ENCODE results near the gene PLOD1.

PLOD1 gene

GRCh38 chr1:11942280-11942679 is 7.8 kb downstream of the PLOD1 start:
- DNase-seq = no peak

GRCh38 chr1:11943619-11944018 is 9.1 kb downstream of the PLOD1 start:
- no peak for DNase-seq

- DNase-seq = no peak
Observed at GRCh38 chr1:11944358-11944931, 9.9 kb downstream of the PLOD1 start.

DNA sequence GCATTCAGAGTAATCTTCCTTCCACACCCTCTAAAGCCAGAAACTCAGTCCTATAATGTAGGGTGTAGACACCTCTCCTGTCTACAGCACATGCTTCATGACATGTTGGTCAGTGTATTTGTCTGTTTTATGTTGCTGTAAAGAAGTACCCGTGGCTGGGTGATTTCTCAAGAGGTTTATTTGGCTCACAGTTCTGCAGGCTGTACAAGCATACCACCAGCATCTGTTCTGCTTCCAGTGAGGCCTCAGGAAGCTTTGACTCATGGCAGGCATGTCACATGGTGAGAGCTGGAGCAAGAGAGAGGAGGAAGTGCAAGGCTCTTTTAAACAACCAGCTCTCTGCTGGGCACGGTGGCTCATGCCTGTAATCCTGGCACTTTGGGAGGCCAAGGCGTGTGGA is 12.1 kb downstream of the PLOD1 start:
- DNase-seq = no peak

GRCh38 chr1:11948822-11949458 is 14.4 kb downstream of the PLOD1 start:
- DNase-seq = no peak

DNA sequence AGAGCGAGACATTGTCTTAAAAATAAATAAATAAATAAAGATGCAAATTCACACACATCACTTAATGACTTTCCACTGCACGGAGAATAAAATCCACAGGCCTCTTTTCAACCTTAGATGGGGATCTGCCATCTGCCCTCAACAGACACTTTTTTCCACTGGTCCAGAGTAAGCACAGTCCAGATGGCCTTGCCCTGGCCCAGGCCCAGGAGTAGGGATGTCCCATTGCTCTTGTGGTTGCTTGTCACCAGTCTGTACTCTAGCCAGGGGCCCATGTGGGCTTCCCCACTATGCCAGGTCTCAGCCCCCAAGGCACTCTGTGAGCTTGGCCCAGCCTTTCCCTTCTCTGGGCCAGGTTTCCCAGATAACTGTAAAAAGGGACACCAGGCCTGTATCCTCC is 17.4 kb downstream of the PLOD1 start:
- no peak for DNase-seq

DNA sequence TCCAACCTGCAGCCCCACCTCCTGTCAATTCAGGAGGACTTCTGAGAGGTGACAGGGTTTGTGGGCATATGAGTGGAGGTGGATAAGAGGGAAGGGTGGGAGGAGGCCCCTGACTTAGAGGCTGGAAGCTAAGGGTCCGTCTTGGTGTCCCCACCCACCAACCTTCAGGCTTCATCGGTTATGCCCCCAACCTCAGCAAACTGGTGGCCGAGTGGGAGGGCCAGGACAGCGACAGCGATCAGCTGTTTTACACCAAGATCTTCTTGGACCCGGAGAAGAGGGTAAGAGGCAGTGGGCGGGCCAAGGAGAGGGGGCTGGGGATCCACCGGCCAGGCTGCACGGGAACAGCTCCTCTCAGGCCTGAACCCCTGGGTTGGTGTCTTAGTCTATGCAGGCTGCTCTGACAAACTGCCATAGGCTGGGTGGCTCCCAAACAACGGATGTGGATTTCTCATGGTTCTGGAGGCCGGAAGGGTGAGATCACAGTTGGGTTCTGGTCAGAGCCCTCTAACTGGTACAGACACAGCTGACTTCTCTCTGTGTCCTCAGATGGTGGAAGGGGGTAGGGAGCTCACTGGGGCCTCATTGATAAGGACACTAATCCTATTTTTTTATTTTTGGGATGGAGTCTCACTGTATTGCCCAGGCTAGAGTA is 18.1 kb downstream of the PLOD1 start:
- DNase-seq = peak in 1 of 2 donors; percentile 15

GRCh38 chr1:11955221-11955620 is 20.7 kb downstream of the PLOD1 start:
- no peak for DNase-seq

DNA sequence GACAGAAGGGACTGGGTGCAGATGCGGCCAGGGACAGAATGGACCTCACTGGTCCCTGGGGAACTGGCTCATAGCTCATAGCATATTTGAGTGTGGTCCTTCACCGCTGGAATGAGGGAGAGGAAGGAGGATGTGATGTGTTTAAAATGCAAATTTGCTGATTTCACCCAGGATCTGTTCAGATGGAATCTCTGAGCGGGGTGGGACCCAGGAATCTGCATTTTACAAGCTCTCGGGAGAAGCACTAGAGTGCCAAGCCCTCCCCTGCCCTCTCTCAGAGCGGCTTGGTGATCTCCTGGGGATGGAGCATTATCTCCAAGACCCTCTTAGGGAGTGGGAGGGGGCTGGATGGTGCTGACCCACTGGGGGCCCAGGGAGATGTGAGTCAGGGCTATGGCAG is 22.9 kb downstream of the PLOD1 start:
- DNase-seq = no peak

DNA sequence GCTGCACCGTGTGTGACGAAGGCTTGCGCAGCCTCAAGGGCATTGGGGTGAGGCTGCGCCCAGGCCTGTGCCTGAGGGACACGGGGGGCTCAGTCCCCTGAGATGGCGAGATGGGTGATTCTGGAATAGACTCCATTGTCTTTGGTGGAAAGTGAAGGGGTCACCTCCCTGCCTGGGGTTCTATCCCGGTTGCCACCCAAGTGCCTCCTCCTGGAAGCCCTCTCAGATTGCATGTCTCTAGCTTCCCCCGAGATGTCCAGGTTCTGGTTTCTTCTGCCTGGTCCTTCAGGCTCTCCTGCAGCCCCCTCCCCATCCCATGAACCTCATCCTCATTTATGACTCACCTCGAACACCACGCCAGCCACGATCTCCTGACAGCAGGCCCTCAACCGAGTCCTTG is 23.4 kb downstream of the PLOD1 start:
- no peak for DNase-seq

DNA sequence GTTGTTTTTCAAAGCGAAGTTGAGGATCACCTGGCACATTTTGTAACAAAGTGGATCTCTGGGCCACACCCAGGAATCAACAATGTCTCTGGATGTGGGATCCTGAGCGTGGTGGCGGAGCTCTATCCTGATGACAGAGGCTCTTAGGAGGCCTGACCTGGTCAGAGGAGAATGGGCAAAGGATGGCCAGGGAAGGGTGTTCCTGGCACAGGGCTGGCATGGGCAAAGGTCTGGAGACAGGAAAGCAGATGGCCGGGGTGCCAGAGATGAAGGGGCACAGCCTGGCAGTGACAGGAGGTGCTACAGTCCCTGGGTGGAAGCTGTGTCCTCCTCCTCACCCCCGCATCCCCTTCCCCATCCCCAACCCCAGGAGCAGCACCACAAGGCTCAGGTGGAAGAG is 25.8 kb downstream of the PLOD1 start:
- no peak for DNase-seq

- peak in 1 of 2 donors; percentile 50 for DNase-seq
Observed at GRCh38 chr1:11960715-11961114, 26.2 kb downstream of the PLOD1 start.

GRCh38 chr1:11961230-11961629 is 26.7 kb downstream of the PLOD1 start:
- DNase-seq = no peak

DNA sequence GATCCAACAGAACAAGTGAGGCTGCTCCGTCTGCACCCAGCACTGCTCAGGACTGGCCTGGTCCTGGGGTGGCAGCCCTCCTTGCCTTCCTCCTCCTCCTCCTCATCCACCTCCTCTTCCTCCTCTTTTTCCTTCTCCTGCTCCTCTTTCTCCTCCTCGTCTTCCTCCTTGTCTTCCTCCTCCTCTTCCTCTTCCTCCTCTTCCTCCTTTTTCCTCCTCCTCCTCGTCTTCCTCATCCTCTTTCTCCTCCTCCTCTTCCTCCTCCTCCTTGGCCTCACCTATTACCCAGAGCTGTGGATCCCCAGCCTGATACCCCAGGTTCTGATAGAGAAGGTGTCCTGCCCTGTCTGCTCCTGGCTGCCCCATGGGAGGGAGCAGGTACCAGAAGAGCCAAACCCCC is 29.1 kb downstream of the PLOD1 start:
- no peak for DNase-seq

GRCh38 chr1:11964656-11965055 is 30.1 kb downstream of the PLOD1 start:
- no peak for DNase-seq

DNA sequence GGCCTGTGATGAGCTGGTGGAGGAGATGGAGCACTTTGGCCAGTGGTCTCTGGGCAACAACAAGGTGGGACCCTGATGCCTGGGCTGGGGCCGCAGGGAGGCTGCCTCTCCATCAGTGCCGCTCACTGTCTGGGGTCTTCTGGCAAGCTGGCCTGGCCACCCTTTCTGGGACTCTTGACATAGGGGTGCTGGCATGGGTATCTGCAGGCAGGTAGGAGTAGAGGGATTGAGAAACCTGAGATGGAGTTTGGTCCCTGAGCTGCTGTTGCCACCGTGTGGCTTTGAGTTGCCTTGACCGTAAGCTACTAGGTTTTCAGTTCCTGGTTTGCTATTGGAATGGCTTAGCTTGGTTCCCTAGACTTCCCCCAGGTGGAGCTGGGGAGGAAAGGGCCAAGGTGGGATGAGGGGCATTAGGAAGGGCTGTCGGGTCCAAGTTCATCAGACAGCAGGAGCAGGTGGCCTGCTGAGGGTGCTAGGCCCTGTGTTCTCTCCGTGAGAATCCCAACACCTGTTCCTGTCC is 32.6 kb downstream of the PLOD1 start:
- DNase-seq = peak; percentile 16 to 33

DNA sequence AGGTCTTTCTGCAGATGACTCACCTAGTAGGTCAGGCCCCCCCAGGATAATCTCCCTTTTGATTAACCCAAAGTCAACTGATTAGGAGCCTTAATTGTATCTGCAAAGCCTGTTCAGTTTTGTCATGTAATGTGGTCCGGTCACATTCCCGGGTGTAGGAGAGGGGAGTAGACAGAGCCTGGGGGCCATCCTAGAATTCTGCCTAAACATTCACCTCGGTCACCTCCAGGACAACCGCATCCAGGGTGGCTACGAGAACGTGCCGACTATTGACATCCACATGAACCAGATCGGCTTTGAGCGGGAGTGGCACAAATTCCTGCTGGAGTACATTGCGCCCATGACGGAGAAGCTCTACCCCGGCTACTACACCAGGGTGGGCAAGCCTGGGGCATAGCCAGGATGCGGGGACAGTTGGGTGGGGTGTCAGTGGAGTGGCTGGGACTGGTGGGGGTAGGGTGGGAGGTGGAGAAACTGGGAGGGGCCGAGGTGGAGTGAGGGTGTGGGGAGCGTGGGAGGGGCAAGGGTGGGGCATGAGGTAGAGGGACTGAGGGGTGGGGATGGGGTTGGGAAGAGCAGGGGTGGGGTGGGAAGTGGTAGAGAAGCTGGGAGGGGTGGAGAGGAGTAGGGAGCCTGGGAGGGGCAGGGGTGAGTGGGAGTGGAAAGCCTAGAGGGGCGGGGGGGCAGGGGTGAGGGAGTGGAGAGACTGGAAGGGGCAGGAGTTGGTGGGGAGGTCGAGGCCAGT is 36.1 kb downstream of the PLOD1 start:
- no peak for DNase-seq

- DNase-seq = no peak
Observed at GRCh38 chr1:11977625-11978024, 43.1 kb downstream of the PLOD1 start.

DNA sequence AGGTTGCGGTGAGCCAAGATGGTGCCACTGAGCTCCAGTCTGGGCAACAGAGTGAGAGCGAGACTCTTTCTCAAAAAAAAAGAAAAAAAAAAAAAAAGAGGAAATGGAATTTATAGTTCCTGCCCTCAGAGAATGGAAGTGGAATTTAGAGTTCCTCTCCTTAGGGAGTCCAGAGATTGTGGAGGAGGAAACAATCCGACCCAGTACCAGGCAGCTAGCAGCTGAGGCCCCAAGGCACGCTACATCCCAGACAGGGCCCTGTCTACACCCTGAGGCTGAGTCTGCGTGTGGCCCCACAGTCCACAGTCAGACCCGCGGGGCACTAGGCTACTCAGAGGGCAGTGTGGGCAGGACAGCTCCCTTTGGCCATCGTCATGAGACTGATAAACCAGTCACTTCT is 43.8 kb downstream of the PLOD1 start:
- no peak for DNase-seq

GRCh38 chr1:11979028-11979850 is 44.7 kb downstream of the PLOD1 start:
- no peak for DNase-seq

DNA sequence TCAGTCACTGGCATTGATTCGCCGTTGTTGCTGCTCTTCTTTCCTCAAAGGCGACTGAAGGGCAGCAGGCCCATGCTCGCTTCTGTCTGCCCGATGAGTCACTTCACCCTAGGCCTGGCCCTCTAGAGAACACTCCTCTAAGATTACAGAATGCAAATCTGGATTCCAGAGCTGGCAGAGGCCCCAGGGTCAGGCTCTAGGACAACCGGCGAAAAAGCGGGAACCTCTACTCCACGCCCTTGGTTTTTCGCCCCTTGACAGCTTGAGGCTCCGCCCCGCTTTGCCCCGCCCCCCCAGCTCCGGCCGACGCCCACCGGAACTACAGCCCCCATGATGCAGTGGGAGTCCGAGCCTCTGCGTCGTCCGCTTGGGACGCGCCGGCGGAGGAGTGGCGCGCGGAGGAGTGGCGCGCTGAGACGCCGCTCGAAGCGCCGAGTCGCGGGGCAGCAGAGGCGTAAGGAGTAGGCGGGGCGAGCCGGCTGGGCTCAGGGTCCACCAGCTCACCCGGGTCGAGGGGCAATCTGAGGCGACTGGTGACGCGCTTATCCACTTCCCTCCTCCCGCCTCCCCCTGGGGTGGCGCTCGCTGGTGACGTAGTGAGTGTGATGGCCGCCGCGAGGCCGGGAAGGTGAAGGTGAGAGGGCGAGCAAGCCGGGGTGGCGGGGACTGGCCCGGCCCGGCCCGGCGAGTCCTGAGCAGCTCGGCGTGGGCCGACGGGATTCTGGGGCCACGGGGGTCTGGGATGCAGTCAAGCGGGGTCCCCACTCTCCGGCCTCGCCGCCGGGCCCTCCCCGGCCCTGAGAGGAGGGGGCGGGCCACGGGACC is 45.5 kb downstream of the PLOD1 start, which contains the start of gene MFN2:
TSS of gene MFN2 (plus strand) at position 594 of the 825 bp plus-strand sequence. CDS start 8,725 bp downstream, outside the sequence.
- peak; percentile 93 to 94 for DNase-seq

GRCh38 chr1:11980676-11980972 is 46.1 kb downstream of the PLOD1 start:
- DNase-seq = no peak
